HepG2 (cell line): ENCODE results near the gene DOP1B. TPM values are rescaled to one million over a fixed set of nuclear protein-coding genes. Genes with fewer than 3 reads are reported as not detected.

Experiments used
- ATAC-seq: fragments of 200-7000 bp; cut with Tn5 transposase; 3 replicates; pipeline ENCODE4 v1.9.1; 2020; ENCODE audit warnings: mild to moderate bottlenecking, moderate library complexity
- BruUV-seq: library from RNA; stranded (reverse); fragments of 400-500 nt; replicated peaks from 2 replicates; lab custom pipeline; 2021; lab: Mats Ljungman, UMichigan
- CTCF ChIA-PET: fragments of 300-600 bp; formaldehyde crosslinking; extraction: SDS; loops from one replicate; lab custom pipeline; 2021; ENCODE audit warnings: low total read pairs, inconsistent platforms, low intra/inter-chr PET ratio; lab: Yijun Ruan, JAX
- POLR2A ChIA-PET: fragments of 350-600 bp; sonication (Branson Sonifier 250); formaldehyde crosslinking; loops from one replicate; lab custom pipeline; 2020; ENCODE audit warnings: antibody characterized with exemption, inconsistent platforms; lab: Yijun Ruan, JAX
- DNase-seq: peaks from one replicate; pipeline ENCODE4 v3.0.0-alpha.2; 2015; ENCODE audit warnings: low spot score
- FAIRE-seq: peaks from 3 replicates; lab custom pipeline; 2011; peaks lifted over from hg19 to GRCh38; lab: Jason Lieb, UNC
- H2AFZ ChIP-seq: one replicate; pipeline ENCODE4 v1.6.1; 2011; ENCODE audit warnings: low read length, inconsistent platforms
- H3K27ac ChIP-seq: fragments of 300-600 bp; 3 replicates; pipeline ENCODE4 v1.8.0; 2011; ENCODE audit warnings: mixed run types, mild to moderate bottlenecking, mixed read lengths, low read length, inconsistent platforms; ENCODE audit not compliant: insufficient read depth; ENCODE audit errors: extremely low read length
- H3K27me3 ChIP-seq, 2 experiments: fragments of 200-600 bp in 1 of 2; 2 replicates in 1 of 2; 3 replicates in 1 of 2; pipeline versions ENCODE4 v1.6.0 to v1.8.0; 2011; ENCODE audit warnings: low read length in 2 of 2, mild to moderate bottlenecking in 2 of 2, moderate library complexity in 2 of 2, inconsistent platforms in 1 of 2; ENCODE audit not compliant: insufficient read depth in 2 of 2, control insufficient read depth in 1 of 2
- H3K36me3 ChIP-seq, 2 experiments: fragments of 200-600 bp in 1 of 2; replicated peaks in 1 of 2; 2 replicates in 1 of 2; 3 replicates in 1 of 2; pipeline versions ENCODE4 v1.5.1 to v1.8.0; 2011; ENCODE audit warnings: low read length in 2 of 2, inconsistent platforms in 1 of 2; ENCODE audit not compliant: insufficient read depth in 2 of 2, control insufficient read depth in 1 of 2
- H3K4me1 ChIP-seq: 2 replicates; pipeline ENCODE4 v1.5.1; 2012; ENCODE audit warnings: low read length, inconsistent platforms; ENCODE audit not compliant: insufficient read depth
- H3K4me2 ChIP-seq: 2 replicates; pipeline ENCODE4 v1.6.0; 2011; ENCODE audit warnings: low read depth, low read length, inconsistent platforms
- H3K4me3 ChIP-seq, 3 experiments: fragments of 200-600 bp in 1 of 3; sonication (generic), shearing (Covaris generic) in 1 of 3; replicated peaks in 1 of 3; 2 replicates each; pipeline ENCODE4 v1.5.1; 2011 to 2016; ENCODE audit warnings: low read length in 3 of 3, inconsistent platforms in 2 of 3, low read depth in 2 of 3, mild to moderate bottlenecking in 2 of 3, control low read depth in 1 of 3, mixed read lengths in 1 of 3; ENCODE audit not compliant: insufficient read depth in 1 of 3
- H3K79me2 ChIP-seq: one replicate; pipeline ENCODE4 v1.6.1; 2011; ENCODE audit warnings: low read length, inconsistent platforms; ENCODE audit not compliant: insufficient read depth
- H3K9ac ChIP-seq: 2 replicates; pipeline ENCODE4 v1.6.0; 2011; ENCODE audit warnings: mild to moderate bottlenecking, low read depth, low read length, inconsistent platforms; ENCODE audit not compliant: insufficient read depth
- H3K9me3 ChIP-seq: 2 replicates; pipeline ENCODE4 v1.5.1; 2012; ENCODE audit warnings: mild to moderate bottlenecking, low read length
- H4K20me1 ChIP-seq: 2 replicates; pipeline ENCODE4 v1.6.0; 2011; ENCODE audit warnings: inconsistent platforms, mild to moderate bottlenecking, low read length, moderate library complexity; ENCODE audit not compliant: insufficient read depth
- ERF ChIP-seq: IDR thresholded peaks from 2 replicates; pipeline ENCODE4 v1.6.1; 2018; ENCODE audit warnings: missing biosample characterization, missing genetic modification reagents
- ONECUT2 ChIP-seq: sonication (generic); formaldehyde crosslinking; IDR thresholded peaks from 2 replicates; pipeline ENCODE4 v1.4.0; 2020; ENCODE audit warnings: missing genetic modification reagents
- RBAK ChIP-seq: sonication (generic); formaldehyde crosslinking; IDR thresholded peaks from 2 replicates; pipeline ENCODE4 v1.5.1; 2020; ENCODE audit warnings: mild to moderate bottlenecking, missing genetic modification reagents
- REL ChIP-seq: sonication (generic); formaldehyde crosslinking; conservative IDR thresholded peaks from 2 replicates; pipeline ENCODE4 v1.8.0; 2022; ENCODE audit warnings: mild to moderate bottlenecking, missing genetic modification reagents, moderate library complexity
- USF2 ChIP-seq, 2 experiments: sonication (generic) in 1 of 2; formaldehyde crosslinking in 1 of 2; IDR thresholded peaks; 2 replicates each; pipeline versions ENCODE4 v1.5.1 to v1.6.1; 2011 to 2020; ENCODE audit warnings: borderline replicate concordance in 1 of 2, low read depth in 1 of 2, low read length in 1 of 2, mild to moderate bottlenecking in 1 of 2, missing genetic modification reagents in 1 of 2, moderate library complexity in 1 of 2
- ZBTB33 ChIP-seq: sonication (generic); formaldehyde crosslinking; IDR thresholded peaks from 2 replicates; pipeline ENCODE4 v1.4.0; 2020; ENCODE audit warnings: missing genetic modification reagents
- WGBS: methylation state at CpG from one replicate; pipeline ENCODE4 v1.1.6; 2017; ENCODE audit warnings: low lambda C conversion rate; 5-methylcytosine and 5-hydroxymethylcytosine counted together
- in situ Hi-C: cut with HindIII; loops from 2 replicates; pipeline ENCODE4 v1.10.0; 2017; ENCODE audit warnings: low pct_unique_long_range_greater_than_20kb; ENCODE audit not compliant: extremely low pct_ligation_motif_present
- intact Hi-C: fragments of 100-400 bp; cut with micrococcal nuclease; formaldehyde crosslinking; loops from one replicate; pipeline ENCODE4 v1.10.0; 2022; ENCODE audit not compliant: unreplicated experiment
- polyA plus RNA-seq, 8 experiments: library from polyadenylated mRNA; depleted of rRNA in 3 of 8; stranded (reverse) in 7 of 8; unstranded in 1 of 8; fragments of >200 nt; fragmentation: Illumina TruSeq in 4 of 8; extraction: Trizol in 4 of 8; gene quantifications; 2 replicates each; pipeline versions ENCODE4 v1.2.1 to v1.2.3, GENCODE V29; 2011 to 2016; ENCODE audit warnings: low read depth in 4 of 8, missing spikeins in 1 of 8, mixed read lengths in 1 of 8; ENCODE audit not compliant: insufficient read depth in 1 of 8
- total RNA-seq, 5 experiments: library from RNA; depleted of rRNA; stranded (reverse); fragments of >200 nt; fragmentation: Illumina TruSeq; extraction: Trizol; gene quantifications; 2 replicates each; pipeline ENCODE4 v1.2.3, GENCODE V29; 2016; ENCODE audit warnings: low read depth in 1 of 5
- TF ChIP-seq, protein P1 (sequence below): sonication (generic); formaldehyde crosslinking; IDR thresholded peaks from 2 replicates; pipeline ENCODE4 v1.5.0; 2020; ENCODE audit warnings: missing genetic modification reagents

DOP1B gene
- total and polyA plus RNA-seq, 2 of the 13 experiments (the other 11 are each of a cell fraction or from before 2014, with no cell fraction given): 2.8 to 3.2 TPM

DNA sequence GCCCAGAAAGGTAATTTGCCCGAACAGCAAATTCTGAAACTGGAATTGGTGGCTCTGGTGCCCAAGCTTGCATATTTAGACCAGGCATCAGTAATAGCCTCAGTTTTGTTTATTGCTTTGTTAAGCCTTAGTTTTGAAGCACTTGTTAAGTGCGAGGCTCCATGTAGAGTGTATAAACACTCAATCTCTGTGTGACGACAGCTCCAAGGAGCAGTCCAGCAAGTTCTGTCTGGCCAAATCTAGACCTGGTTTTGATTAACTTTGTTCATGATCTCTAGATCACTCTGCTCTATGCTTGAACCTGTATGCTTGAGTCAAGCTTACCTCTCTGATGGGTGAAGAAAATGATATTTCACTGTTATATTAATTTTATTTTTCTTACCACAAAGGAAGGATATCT is 37.4 kb downstream of the DOP1B start (continued):
- TF ChIP-seq USF2 (IDR thresholded peaks at IDR 0.05; ENCODE audit: low read depth, low read length): no peak
- TF ChIP-seq USF2 (CRISPR knock-in tag; IDR thresholded peaks at IDR 0.05; ENCODE audit: borderline replicate concordance): no peak
- no peak for TF ChIP-seq ERF

DNA sequence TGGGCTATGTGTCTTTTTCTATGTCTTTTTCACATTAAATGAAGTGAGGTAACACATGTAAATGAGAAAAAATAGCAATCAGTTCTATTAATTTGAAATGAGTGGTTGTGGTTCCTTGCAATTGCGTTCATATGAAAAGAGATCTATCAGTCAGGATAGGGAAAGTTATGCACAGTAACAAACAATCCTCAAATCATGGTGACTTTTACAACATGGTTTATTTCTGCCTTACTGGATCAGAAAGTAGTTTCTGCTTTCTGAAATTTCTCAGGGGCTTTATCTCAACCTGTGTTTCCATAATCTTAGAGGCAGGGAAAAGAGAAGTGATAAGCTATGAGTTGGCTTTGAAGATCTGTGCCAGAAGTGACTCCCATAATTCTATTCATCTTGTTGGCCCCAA is 39.0 kb downstream of the DOP1B start:
- Histone ChIP-seq H3K27me3 (no peaks in the 10 kb centered on the region), H3K9ac (no peak overlapping the region), H3K4me3 (no peak overlapping the region), H3K36me3 (no peaks in the 10 kb centered on the region), H3K27ac (no peak overlapping the region), H4K20me1 (no peaks in the 10 kb centered on the region), H3K4me1 (peaks cover 13% of the 10 kb centered on the region), H2AFZ (no peak overlapping the region), H3K9me3 (no peaks in the 10 kb centered on the region), H3K79me2 (no peaks in the 10 kb centered on the region), H3K4me2 (no peak overlapping the region)
- FAIRE-seq (no peak), DNase-seq (no peak), ATAC-seq (no peak)
- intact Hi-C loops: no loop called here
- ChIA-PET CTCF (no interaction called here), POLR2A (no interaction called here)
- BruUV-seq: no TSS peak
- 89% methylated on average over 1 of the region's 1 CpG for WGBS
- TF ChIP-seq RBAK (CRISPR knock-in tag) (peak; percentile 88; the same call in 1 of the 2 replicates), REL (CRISPR knock-in tag) (no peak), ONECUT2 (CRISPR knock-in tag) (no peak), ZBTB33 (CRISPR knock-in tag) (no peak)
- TF ChIP-seq, protein P1, sequence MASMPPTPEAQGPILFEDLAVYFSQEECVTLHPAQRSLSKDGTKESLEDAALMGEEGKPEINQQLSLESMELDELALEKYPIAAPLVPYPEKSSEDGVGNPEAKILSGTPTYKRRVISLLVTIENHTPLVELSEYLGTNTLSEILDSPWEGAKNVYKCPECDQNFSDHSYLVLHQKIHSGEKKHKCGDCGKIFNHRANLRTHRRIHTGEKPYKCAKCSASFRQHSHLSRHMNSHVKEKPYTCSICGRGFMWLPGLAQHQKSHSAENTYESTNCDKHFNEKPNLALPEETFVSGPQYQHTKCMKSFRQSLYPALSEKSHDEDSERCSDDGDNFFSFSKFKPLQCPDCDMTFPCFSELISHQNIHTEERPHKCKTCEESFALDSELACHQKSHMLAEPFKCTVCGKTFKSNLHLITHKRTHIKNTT (CRISPR knock-in tag): no peak
- in situ Hi-C loops: no loop called here
